Prostate gland (tissue), 2 donors: ENCODE measurements around the gene QRICH1.

Experiments used
- POLR2A ChIP-seq: fragments of 450-650 bp; IDR thresholded peaks from one replicate; pipeline ENCODE4 v1.6.1; 2016; ENCODE audit warnings: antibody characterized with exemption, mild to moderate bottlenecking
- POLR2AphosphoS5 ChIP-seq: sonication (generic); formaldehyde crosslinking; IDR thresholded peaks from one replicate; pipeline ENCODE4 v1.6.1; 2017; ENCODE audit warnings: antibody characterized with exemption
- TF ChIP-seq, protein P1 (sequence below), 4 experiments: fragments of 200-600 bp in 2 of 4; fragments of 450-650 bp in 2 of 4; sonication (generic) in 2 of 4; IDR thresholded peaks; 1 replicate in 3 of 4; 2 replicates in 1 of 4; pipeline ENCODE4 v1.5.1; 2016 to 2019; ENCODE audit warnings: antibody characterized with exemption in 4 of 4, mild to moderate bottlenecking in 2 of 4, moderate library complexity in 2 of 4

DNA sequence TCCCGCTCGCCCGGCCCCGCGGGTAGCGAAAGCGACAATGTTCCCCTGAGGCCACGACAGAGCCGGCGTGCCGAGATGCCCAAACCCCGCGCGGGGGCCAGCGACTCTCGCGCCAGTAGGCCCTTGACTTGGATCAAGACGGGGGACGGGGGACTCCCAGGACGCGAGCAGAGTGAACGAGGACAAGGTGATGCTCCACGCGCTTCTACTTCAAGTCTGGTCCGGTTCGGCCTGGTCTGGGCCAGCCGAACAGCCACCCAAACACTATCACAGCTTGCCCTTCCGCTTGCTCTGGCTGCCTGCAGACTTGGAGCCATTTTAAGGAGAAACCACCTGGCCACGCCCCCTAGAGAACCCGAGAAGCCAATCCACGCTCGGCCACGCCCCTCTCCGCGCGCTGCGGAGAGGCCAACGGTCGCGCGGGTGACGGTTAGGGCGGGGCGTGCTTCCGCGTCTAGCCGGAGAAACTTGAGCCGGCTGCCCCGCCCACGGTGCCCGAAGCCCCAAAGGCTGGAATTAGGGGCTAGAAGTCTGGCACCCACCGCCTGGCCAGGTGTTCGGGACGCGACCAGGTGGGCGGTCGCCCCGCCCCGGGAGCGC, 72.6 kb downstream of the QRICH1 start:
- TF ChIP-seq, protein P1, sequence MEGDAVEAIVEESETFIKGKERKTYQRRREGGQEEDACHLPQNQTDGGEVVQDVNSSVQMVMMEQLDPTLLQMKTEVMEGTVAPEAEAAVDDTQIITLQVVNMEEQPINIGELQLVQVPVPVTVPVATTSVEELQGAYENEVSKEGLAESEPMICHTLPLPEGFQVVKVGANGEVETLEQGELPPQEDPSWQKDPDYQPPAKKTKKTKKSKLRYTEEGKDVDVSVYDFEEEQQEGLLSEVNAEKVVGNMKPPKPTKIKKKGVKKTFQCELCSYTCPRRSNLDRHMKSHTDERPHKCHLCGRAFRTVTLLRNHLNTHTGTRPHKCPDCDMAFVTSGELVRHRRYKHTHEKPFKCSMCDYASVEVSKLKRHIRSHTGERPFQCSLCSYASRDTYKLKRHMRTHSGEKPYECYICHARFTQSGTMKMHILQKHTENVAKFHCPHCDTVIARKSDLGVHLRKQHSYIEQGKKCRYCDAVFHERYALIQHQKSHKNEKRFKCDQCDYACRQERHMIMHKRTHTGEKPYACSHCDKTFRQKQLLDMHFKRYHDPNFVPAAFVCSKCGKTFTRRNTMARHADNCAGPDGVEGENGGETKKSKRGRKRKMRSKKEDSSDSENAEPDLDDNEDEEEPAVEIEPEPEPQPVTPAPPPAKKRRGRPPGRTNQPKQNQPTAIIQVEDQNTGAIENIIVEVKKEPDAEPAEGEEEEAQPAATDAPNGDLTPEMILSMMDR (IDR thresholded peaks at IDR 0.05): no peak
- TF ChIP-seq POLR2A: peak; percentile 99
- peak; percentile 99 for TF ChIP-seq POLR2AphosphoS5
